CD4-positive, alpha-beta T cell treated with Interleukin-15 for 1 hour (primary cell): ENCODE measurements around the gene TPSG1.
"Not testable (repeated sequence)": the region's sequence is repeated elsewhere in the genome, so short reads cannot be mapped to it uniquely, and the experiment has no call there.

Experiments used
- DNase-seq: peaks from one replicate; pipeline ENCODE4 v3.0.0-alpha.2; 2020

Gene TPSG1

DNA sequence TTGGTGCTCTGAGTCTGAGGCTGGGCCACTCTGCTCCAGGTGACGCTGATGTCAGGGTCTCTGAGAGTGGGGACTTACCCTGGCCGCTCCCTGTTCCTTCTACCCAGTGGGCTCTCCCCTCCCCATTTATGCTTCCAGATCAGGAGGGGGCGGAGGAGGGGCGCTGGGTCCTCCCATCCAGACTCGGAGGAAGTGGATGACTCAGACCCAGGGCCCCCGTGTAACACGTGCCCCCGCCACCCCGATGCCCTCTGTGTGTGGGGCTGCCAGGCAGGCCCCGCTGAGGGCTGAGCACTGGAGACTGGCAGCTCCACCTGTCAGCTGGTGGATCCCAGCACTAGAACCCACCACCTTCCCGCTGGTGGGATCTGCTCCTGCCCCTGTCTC is 5.0 kb upstream of the TPSG1 start, which contains the start of gene TPSB2:
TPSB2 (minus strand) TSS at position 101 of the 387 bp plus-strand sequence. CDS start 233 bp downstream, outside the sequence.
- not testable (repeated sequence) for DNase-seq

DNA sequence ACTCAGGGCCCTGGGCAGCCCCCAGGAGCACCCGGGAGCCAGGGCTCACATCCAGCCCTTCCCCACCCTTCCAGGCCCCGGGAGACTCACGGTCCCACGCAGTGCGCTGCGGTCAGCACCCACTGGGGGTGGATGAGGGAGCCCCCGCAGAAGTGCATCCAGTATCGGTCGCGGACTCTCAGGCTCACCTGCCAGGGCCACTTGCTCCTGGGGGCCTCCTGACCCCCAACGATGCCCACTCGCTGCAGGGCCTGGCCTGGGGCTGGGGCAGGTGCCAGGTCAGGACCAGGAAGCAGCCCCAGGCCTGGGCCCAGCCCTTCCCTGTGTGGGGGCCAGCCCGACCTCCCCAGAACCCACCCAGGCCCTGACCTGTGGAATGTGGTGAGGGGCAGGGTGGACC is 4.4 kb upstream of the TPSG1 start:
- not testable (repeated sequence) for DNase-seq

DNA sequence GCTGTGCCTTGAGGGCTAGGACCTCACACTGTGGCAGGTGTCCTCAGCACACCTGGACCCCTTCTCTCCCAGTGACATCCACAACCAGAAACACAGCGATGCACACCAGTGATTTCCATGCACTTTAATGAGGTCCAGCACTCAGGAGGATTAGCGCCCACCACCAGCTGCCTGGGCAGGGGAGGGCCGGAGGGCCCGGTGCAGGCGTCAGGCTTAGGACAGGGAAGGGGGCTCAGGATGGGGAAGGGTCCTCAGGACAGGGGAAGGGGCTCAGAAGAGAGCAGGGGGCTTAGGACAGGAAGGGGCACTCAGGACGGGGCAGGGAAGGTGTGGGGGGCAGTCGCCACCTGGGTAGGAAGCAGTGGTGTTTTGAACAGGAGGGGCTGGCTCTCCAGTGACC is 3.2 kb upstream of the TPSG1 start:
- not testable (repeated sequence) for DNase-seq

DNA sequence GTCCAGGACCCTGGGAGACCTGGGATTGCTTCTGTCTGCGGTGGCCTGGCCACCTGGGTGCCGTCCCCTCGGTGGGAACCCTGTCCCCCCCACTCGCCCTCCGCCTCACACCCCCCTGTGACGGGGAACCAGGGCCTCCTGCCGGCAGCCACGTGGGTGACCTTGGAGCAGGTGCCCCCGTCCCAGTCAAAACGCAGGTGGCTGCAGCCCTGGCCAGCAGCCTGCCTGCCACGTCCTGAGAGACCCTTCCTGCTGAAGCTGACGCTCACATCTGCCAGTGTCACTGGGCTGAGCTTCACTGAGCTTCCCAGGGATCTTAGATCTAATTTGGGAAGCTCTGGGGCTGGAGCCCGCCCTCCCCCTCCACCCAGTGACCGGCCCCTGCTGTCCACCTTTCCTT is 1.6 kb upstream of the TPSG1 start:
- DNase-seq = not testable (repeated sequence)

DNA sequence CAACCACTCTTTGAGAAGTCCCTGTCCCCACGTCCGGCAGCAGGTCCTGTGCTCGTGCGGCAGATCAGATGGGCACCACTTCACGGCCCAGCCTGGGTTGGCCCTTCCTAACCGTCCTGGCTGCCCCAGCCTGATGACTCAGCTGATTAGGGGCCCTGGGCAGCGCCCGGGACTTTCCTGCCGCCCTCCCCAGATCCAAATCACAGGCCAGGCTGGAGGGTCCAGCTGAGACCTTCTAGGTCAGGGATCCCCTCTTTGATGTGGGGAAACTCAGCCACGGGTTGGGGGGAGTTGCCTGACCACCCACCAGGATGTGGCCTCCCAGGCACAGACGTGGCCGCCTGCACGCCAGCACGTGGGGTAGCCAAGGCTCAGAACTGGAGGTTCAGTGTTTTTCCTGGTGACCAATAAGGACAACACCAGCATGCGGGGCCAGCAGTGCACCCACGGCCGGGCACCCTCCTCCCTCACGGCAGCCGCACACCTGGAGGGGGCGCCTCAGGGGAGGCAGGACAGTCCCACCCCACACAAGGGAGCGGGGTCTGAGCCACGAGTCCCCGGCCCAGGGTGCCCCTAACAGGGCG is 752 bp upstream of the TPSG1 start:
- DNase-seq = not testable (repeated sequence)

DNA sequence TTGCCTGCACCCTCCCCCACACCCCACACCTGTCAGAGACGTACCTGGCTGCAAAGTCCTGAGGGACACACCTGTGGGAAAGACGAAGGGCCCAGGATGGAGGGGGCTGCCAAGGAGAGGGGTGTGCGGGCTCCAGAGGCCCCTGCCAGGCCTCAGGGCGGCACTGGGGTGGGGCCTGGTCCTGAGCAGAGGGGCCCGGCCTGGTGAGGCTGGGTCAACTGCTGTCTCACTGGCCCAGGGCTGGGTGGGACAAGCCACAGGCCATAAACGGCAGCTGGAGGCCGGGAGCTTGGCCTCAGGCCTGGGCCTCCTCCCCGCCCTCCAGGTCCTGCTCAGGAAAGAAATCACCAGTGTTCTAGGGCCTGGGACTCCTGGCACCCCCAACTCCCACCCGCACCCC is 510 bp downstream of the TPSG1 start:
- no peak for DNase-seq

DNA sequence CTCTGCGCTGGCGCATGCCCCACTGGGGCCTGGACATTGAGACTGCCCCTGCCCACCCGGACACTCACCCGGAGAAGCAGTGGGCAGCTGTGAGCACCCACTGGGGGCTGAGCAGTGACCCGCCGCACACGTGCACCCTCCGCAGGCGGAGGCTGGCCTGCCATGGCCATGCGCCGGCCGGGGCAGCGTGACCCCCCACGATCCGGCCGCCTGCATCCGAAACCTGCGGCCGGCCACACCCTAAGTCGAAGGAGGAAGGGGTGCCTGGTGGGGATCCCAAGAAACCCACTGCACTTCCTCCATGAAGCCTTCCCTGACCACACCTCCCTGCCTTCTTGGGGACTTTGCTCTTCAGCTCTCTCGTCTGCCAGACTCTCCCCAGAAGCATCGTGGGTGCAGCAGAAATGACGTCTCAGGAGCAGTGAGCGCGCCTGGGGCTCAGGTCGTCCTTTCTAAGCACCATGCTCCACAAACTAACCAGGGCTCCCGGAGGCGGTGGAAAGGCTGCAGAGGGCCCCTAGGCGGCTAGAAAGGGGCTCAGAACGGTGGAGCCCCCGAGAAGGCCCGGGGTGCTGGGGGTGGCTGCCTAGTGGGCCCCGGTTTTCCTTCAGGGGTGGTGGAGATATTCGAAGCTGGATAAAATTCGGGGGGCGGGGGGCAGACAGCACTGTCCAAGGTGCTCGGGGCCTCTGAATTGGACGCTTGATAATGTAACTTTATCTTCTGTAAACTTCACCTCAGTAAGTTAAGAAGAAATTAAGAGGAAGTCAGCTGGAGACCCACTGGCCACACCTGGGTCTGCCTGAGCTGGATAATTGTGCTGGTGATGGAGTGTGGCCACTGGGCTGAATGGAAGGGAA is 1.5 kb downstream of the TPSG1 start:
- DNase-seq = no peak

DNA sequence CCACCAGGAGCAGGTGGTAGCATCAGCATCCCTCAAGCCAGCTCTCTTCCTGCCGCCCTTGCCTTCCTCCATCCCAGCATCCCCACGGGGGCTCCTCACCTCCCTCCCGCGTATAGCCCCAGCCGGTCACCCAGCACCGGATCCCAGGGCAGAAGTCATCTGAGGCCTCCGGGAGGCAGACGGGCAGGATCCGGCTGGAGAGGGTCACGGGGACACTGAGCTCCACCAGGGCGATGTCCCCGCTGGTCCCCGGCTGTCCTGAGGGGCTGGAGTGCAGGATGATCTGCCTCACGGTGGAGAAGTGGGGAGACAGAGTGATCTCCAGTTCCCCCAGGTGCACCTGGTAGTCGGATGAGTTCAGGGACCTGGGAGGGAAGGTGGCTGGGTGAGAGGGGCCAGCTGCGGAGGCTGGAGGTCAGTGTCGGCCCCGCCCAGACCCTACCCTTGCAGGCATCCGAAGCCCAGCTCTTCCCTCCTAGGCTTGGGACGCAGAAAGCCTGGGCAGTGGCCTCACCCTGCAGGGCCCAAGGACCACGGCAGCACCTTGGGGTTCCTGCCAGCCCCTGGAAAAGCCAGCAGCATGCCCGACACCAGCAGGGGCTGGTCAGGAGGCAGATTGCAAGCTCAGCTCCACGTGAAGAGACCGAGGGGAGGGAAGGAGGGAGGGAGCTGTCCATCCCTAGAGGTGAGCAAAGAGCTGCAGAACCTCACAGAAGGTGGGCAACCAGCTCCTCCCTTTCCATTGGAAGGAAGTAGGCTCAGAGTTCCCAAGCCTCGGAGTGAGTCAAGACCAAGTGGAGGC is 2.3 kb downstream of the TPSG1 start:
- DNase-seq = no peak

DNA sequence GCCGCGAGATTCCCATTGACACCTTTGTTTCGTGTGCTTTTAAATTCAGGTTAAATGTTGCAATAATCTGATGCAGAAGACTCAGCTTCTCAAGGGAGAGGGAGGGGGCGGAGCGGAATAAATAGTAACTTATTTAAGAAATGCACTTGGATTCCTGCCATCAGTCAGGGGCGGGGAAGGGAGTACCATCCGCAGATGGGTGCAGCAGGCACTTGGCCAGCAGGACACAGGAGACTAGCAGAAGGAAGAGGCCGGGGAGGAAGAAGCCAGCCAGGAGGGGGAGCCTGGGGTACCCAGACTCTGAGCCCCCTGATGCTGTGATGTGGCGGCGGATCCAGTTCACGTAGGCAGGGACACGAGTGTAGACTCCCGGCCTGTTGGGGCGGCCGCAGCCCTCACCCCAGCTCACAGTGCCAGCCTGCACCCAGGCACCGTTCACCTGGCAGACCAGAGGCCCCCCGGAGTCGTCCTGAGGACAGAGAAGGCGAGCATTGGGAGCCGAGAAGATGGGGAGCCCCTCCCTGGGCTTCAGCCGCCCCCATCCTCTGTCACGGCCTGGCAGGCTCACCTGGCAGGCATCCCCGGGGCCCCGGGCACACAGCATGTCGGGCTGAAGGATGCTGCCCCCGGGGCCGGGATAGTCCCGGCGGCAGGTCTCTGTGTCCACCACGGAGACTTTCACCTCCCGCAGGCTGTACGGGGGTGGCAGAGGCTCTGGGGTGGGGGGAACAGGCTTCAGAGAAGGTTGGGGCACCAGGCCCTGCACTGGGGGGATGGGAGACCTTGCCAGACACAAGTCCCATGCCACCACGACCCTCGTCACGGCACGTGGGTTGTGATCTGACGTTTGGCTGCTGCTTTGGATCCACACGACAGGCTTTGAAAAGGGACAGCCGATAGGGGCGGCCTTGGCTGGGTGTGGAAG is 3.2 kb downstream of the TPSG1 start:
- no peak for DNase-seq

DNA sequence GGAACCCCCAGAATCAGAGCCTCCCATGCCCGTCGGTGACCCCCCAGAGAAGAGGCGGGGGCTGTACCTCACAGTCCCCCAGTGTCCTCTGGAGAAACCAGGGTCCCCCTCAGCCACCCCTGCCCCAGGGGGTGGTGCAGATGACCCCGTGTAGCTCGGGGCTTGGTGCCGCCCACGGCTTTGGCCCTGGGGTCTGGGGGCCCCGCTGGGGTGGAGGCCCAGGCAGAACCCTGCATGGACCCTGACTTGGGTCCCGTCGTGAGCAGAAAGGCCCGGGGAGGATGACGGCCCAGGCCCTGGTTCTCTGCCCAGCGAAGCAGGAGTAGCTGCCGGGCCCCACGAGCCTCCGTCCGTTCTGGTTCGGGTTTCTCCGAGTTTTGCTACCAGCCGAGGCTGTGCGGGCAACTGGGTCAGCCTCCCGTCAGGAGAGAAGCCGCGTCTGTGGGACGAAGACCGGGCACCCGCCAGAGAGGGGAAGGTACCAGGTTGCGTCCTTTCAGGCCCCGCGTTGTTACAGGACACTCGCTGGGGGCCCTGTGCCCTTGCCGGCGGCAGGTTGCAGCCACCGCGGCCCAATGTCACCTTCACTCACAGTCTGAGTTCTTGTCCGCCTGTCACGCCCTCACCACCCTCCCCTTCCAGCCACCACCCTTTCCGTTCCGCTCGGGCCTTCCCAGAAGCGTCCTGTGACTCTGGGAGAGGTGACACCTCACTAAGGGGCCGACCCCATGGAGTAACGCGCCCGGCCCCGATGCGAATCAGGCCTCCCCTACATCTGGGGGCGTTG is 4.0 kb downstream of the TPSG1 start:
- no peak for DNase-seq

DNA sequence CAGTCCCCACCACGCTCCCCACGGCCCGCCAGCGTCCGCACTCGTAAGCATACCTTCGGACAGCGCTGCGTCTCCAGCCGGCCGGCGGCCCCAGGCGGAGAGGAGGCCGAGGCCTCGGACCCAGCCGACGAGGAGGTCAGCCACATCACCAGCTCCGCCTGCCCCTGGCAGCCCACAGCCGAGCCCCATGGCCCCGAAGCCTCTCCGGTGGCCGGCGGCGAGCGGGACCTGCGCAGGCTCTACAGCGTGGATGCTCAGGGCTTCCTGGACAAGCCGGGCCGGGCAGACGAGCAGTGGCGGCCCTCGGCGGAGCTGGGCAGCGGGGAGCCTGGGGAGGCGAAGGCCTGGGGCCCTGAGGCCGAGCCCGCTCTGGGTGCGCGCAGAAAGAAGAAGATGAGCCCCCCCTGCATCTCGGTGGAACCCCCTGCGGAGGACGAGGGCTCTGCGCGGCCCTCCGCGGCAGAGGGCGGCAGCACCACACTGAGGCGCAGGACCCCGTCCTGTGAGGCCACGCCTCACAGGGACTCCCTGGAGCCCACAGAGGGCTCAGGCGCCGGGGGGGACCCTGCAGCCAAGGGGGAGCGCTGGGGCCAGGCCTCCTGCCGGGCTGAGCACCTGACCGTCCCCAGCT is 4.9 kb downstream of the TPSG1 start:
- DNase-seq = no peak

DNA sequence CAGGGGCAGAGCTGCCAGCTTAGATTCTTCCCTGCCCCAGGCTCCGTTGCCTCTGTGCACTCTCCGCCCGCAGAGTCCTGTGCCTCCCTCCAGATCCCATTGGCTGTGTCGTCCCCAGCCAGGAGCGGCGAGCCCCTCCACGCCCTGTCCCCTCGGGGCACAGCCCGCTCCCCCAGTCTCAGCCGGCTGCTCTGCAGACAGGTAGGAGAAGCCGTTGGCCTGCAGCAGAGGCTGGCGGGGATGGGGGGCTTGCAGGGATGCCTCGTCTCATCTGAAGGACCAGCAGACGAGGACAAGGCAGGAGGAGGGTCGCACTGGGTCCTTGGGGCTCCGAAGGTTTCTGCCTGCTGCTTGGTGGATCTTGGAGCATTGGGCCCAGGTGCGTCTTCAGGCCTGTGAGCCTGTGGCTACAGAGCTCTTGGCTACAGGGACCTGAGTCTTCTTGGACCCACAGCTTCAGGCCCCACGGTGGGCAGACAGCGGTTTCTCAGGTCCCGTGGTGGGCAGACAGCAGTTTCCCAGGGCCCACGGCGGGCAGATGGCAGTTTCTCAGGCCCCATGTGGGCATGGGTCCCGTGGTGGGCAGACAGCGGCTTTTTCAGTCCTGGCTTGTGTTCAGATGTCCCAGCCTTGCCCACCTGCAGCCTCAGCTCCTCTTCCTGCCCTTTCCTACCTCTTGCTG is 6.0 kb downstream of the TPSG1 start:
- DNase-seq = no peak

DNA sequence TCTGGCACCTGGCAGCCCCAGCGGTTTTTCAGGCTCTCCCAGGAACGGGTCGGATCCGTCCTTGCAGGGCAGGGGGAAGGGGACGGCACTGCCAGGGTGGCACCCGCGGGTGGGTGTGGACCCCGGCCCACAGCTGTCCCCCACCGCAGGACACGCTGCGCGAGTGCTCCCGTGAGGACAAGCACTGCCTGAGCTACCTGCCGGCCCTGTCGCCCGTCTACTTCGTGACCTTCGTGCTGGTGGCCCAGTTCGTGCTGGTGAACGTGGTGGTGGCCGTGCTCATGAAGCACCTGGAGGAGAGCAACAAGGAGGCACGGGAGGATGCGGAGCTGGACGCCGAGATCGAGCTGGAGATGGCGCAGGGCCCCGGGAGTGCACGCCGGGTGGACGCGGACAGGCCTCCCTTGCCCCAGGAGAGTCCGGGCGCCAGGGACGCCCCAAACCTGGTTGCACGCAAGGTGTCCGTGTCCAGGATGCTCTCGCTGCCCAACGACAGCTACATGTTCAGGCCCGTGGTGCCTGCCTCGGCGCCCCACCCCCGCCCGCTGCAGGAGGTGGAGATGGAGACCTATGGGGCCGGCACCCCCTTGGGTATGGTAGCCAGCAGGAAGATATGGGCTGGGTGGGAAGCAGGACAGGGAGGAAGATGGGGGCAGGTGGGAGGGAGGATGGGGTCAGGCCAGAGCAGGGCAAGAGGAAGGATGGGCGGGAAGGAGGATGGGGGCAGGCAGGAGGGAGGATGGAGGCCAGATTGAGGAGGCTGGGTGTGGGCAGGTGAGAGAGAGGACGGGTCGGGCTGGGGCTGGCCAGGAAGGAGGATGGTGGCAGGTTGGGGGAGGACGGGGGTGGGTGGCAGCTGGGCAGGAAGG is 6.8 kb downstream of the TPSG1 start:
- no peak for DNase-seq

DNA sequence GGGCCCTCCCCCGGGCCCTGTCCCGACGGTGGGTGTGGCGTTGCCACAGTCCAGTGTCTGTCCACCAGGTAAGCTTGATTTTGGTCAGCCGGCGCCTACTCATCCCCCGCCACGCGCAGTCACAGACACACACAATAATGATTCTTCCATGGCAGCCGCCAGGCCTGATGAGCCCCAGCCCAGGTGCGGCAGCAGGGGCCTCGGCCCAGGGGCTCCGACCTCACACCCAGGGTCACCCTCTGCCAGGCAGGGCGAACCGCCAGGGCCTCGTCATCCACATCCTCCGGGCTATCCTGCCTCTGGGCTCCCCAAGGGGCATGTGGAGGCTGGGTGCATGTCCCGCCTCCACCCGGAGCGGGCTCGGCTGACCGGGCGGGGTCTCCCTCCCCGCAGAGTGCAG is 7.5 kb downstream of the TPSG1 start:
- DNase-seq = no peak

DNA sequence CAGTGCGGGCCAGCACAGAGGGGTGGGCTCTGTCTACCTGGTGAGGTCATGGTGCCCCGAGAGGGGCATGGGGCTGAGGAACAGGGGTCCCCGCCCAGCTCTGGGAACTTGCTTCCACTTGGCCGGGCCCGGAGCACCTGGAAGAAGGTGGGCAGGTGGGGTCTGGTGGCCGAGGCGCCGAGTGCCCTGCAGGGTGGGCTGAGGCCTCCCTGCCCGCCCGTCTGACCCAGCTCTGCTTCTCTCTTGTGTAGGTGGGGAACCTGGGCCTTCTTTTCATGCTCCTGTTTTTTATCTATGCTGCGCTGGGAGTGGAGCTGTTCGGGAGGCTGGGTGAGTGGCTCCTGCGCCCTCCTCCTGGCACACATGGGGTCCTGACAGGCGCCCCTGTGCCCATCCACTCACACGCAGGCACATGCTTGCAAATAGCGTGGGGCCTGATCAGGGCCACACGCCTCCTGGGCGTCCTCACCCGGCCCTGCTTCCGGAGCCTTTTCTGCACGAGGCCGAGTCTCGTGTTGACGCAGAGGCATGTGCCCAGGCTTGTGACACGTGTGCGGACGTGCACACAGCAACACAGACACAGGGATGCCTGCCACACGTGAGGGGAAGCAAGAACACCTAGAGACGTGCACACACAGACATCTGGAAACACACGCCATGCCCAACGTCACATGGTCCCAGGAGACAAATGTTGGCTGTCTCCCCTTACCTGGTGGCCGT is 8.2 kb downstream of the TPSG1 start:
- no peak for DNase-seq

DNA sequence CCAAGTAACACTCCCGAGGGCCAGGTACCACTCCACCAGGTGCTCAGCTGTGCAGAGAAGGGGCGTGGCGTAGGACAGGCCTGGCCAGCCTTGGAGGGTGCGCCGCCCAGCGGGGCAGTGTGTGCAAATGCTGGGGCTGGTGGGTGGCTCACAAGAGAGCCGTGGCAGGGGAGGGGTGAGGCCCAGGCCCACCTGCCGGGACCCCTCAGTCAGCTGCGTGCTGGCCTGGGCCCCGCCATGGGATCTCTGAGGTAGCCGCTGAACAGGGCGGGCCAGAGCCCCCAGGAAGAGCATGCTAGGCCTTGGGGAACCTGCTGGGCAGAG is 8.8 kb downstream of the TPSG1 start:
- DNase-seq = no peak

DNA sequence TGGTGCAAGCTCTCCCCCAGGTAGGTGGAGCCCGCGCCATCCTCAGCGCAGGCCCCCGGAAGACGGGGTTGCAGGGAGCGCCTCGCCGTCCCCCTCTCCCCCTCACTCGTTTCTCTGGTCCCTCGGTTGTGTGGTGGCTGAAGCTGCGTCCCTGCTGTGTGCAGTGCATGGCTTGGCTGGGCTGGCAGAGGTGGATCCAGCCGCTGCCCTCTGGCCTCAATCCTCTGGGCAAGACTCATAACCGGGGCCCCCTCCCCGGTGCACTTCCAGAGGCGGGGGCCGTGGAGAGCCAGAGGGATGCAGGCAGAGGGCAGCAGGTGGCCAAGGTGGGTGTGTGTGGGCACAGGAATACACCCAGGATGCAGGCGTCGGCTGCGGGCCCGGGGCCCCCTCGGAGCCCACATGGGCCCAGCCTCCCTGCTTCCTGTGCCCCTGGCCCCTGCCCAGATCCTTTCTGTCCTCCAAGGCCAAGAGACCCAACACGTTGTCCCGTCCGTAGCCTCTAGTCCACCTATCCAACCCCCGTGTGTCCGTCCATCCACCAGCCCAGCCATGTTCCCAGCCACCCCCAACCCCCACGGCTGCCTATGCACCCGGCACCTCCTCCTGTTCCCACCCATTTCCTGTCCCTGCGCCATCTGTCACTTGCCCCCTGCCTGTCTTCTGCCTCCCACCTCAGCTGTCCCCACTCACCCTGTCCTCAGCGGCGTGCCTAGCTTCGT is 9.3 kb downstream of the TPSG1 start:
- no peak for DNase-seq

DNA sequence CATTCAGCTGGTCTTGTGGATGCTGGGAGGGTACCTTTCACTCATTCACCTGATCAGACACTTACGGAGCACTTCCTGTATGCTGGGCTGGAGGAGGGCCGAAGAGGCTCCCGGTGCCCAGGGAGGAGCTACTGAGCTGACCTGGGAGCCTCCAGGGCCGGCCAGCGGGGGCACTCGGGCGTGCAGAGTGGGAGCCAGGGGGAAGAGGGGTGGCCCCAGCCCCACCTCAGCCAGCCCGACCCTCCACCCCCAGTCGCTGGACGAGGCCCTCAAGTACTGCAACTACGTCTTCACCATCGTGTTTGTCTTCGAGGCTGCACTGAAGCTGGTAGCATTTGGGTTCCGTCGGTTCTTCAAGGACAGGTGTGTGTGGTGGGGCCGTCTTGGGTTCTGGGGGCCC is 10.3 kb downstream of the TPSG1 start:
- DNase-seq = no peak
